ENCODE data around the gene MIDN. TPM values are rescaled to one million over a fixed set of nuclear protein-coding genes. Genes with fewer than 3 reads are reported as not detected.
"Not testable (repeated sequence)": the region's sequence is repeated elsewhere in the genome, so short reads cannot be mapped to it uniquely, and the experiment has no call there.

The MIDN gene
- 170 TPM for total RNA-seq

DNA sequence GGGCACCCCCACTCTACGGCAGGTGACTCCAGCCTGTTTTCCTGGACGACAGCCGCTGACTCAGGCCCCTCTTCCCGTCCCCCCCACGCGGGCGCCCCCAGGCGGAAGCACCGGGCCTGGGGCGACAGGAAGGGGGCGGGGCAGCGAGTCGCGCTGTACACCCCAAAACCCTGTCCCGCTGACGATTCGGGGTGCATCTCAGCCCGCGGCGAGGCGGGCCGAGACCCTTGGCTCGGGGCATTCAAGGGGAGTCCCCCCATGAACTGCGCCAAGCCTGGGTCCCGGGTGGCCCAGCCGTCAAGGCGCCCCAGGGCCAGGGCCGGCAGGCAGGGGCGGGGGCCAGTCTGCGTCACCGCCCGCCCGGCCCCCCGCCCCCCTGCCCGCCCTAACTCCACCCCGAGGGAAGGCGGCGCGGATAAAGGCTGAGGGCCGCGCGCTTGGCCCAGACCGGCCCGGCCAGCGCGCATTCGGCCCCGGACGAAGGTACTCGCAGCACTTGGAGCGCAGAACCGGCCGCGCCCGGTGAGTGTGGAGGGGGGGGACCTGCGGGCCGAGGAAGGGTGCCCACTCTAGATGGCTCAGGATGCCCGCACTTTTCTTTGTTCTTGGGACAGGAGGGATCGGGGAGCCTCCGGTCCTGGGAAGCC, at the start of gene MIDN:
Gene MIDN, plus strand, starts transcription at position 445 of the 647 bp plus-strand sequence. CDS start 1,714 bp downstream, outside the sequence.
- no peak for DNase-seq (ENCODE audit: extremely low spot score in 2 of 2)
- TF ChIP-seq POLR2A (IDR thresholded peaks at IDR 0.05) (peak in 1 of 2 donors; percentile 89), POLR2AphosphoS5 (IDR thresholded peaks at IDR 0.05; ENCODE audit: insufficient read depth in 1 of 2, low read depth in 1 of 2) (peak; percentile 28 to 88)
- TF ChIP-seq, protein P1, sequence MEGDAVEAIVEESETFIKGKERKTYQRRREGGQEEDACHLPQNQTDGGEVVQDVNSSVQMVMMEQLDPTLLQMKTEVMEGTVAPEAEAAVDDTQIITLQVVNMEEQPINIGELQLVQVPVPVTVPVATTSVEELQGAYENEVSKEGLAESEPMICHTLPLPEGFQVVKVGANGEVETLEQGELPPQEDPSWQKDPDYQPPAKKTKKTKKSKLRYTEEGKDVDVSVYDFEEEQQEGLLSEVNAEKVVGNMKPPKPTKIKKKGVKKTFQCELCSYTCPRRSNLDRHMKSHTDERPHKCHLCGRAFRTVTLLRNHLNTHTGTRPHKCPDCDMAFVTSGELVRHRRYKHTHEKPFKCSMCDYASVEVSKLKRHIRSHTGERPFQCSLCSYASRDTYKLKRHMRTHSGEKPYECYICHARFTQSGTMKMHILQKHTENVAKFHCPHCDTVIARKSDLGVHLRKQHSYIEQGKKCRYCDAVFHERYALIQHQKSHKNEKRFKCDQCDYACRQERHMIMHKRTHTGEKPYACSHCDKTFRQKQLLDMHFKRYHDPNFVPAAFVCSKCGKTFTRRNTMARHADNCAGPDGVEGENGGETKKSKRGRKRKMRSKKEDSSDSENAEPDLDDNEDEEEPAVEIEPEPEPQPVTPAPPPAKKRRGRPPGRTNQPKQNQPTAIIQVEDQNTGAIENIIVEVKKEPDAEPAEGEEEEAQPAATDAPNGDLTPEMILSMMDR (IDR thresholded peaks at IDR 0.05) = peak in 1 of 3 experiments; percentile 9
- intact Hi-C loops (cut with DNase I) = loop anchor here (1.0 to 10.0 kb wide), 3 partner anchors 19 to 323 kb away; partner anchors contain the start of genes ARID3A, RNU6-2 and TMEM259
- Histone ChIP-seq H3K36me3 (no peaks in the 10 kb centered on the region), H3K27me3 (no peaks in the 10 kb centered on the region), H3K4me1 (peaks cover 58% of the 10 kb centered on the region), H3K27ac (peak within 1 kb of the TSS; percentile 100), H3K4me3 (peak within 1 kb of the TSS; percentile 79 to 85), H3K9me3 (no peaks in the 10 kb centered on the region)

- Histone ChIP-seq H3K27me3 (no peaks in the 10 kb centered on the region), H3K36me3 (no peaks in the 10 kb centered on the region), H3K9me3 (no peaks in the 10 kb centered on the region), H3K27ac (no peak overlapping the region), H3K4me1 (no peaks in the 10 kb centered on the region), H3K4me3 (no peak overlapping the region)
- intact Hi-C loops (cut with DNase I) = no loop called here
- no peak for DNase-seq (ENCODE audit: extremely low spot score in 2 of 2)
- TF ChIP-seq POLR2A (IDR thresholded peaks at IDR 0.05) = no peak
- TF ChIP-seq POLR2AphosphoS5 (IDR thresholded peaks at IDR 0.05; ENCODE audit: insufficient read depth in 1 of 2, low read depth in 1 of 2) = no peak
- TF ChIP-seq, protein P1 (IDR thresholded peaks at IDR 0.05) = no peak
Observed at GRCh38 chr19:1199531-1199930, 48.9 kb upstream of the MIDN start.

DNA sequence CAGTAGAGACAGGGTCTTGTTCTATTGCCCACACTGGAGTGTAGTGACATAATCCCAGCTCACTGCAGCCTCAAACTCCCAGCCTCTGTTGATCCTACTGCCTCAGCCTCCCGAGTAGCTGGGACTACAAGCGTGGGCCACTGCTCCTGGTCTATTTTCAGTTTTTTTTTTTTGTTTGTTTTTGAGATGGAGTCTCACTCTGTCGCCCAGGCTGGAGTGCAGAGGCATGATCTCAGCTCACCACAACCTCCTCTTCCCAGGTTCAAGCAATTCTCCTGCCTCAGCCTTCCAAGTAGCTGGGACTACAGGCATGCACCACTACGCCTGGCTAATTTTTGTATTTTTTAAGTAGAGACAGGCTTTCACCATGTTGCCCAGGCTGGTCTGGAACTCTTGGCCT, 47.8 kb upstream of the MIDN start:
- H3K27ac ChIP-seq; H3K36me3 ChIP-seq; H3K9me3 ChIP-seq; H3K4me3 ChIP-seq; H3K27me3 ChIP-seq; intact Hi-C loops (cut with DNase I); DNase-seq (ENCODE audit: extremely low spot score in 2 of 2); H3K4me1 ChIP-seq: not testable (repeated sequence)

- H3K9me3 ChIP-seq = no peaks in the 10 kb centered on the region
- peaks cover 48% of the 10 kb centered on the region for H3K4me1 ChIP-seq
- H3K4me3 ChIP-seq = peak within 1 kb of the TSS; percentile 72 to 74
- DNase-seq (ENCODE audit: extremely low spot score in 2 of 2) = peak in 1 of 2 donors; percentile 97
- intact Hi-C loops (cut with DNase I) = no loop called here
- TF ChIP-seq POLR2AphosphoS5 (IDR thresholded peaks at IDR 0.05; ENCODE audit: insufficient read depth in 1 of 2, low read depth in 1 of 2) (peak; percentile 42 to 79), POLR2A (IDR thresholded peaks at IDR 0.05) (peak in 1 of 2 donors; percentile 74)
- TF ChIP-seq, protein P1 (IDR thresholded peaks at IDR 0.05) = no peak
- H3K27me3 ChIP-seq = no peaks in the 10 kb centered on the region
- H3K36me3 ChIP-seq = no peaks in the 10 kb centered on the region
- H3K27ac ChIP-seq = peak within 1 kb of the TSS; percentile 90
Observed at GRCh38 chr19:1205114-1206099, 43.0 kb upstream of the MIDN start, which contains the start of gene STK11. STK11 (plus strand) TSS chr19:1205778; CDS start chr19:1206914, 1,136 bp downstream.

- no peaks in the 10 kb centered on the region for H3K9me3 ChIP-seq
- no peak for TF ChIP-seq POLR2AphosphoS5 (IDR thresholded peaks at IDR 0.05; ENCODE audit: insufficient read depth in 1 of 2, low read depth in 1 of 2)
- TF ChIP-seq POLR2A (IDR thresholded peaks at IDR 0.05) = no peak
- DNase-seq (ENCODE audit: extremely low spot score in 2 of 2) = no peak
- no peaks in the 10 kb centered on the region for H3K27me3 ChIP-seq
- peaks cover 54% of the 10 kb centered on the region for H3K4me1 ChIP-seq
- H3K36me3 ChIP-seq = no peaks in the 10 kb centered on the region
- intact Hi-C loops (cut with DNase I) = no loop called here
- H3K27ac ChIP-seq = peak overlapping the region; percentile 79
- H3K4me3 ChIP-seq = peak overlapping the region; percentile 72 to 74
Observed at GRCh38 chr19:1206150-1206863, 42.1 kb upstream of the MIDN start.

Measured in vagina (tissue), 2 donors.